Measurements from ENCODE around the gene USP14.
A peak's percentile ranks its signal among the peaks of the same experiment; 100 is the strongest.
"Not testable (repeated sequence)": the region's sequence is repeated elsewhere in the genome, so short reads cannot be mapped to it uniquely, and the experiment has no call there.

Gene USP14
- total RNA-seq = 39.8 to 77.9 (median 59.4) reads per million in 3 experiments

GRCh38 chr18:158128-159036 lies at the start of gene USP14:
Gene USP14 (plus strand): TSS chr18:158557. CDS start chr18:158699, 142 bp downstream.
- peak; percentile 96 for DNase-seq

- DNase-seq = not testable (repeated sequence)
Observed at GRCh38 chr18:108665-109063, 49.7 kb upstream of the USP14 start.

- peak; percentile 60 for DNase-seq
Observed at GRCh38 chr18:109130-109921, 49.0 kb upstream of the USP14 start.

- peak; percentile 35 for DNase-seq
Observed at GRCh38 chr18:109922-110261, 48.5 kb upstream of the USP14 start.

- DNase-seq = not testable (repeated sequence)
Observed at GRCh38 chr18:110351-111201, 47.8 kb upstream of the USP14 start.

- peak; percentile 78 for DNase-seq
Observed at GRCh38 chr18:111306-112014, 46.9 kb upstream of the USP14 start.

- peak; percentile 50 for DNase-seq
Observed at GRCh38 chr18:112015-112733, 46.2 kb upstream of the USP14 start.

GRCh38 chr18:120539-121260 lies 37.7 kb upstream of the USP14 start:
- not testable (repeated sequence) for DNase-seq

GRCh38 chr18:135045-135444 lies 23.3 kb upstream of the USP14 start:
- no peak for DNase-seq

- peak; percentile 53 for DNase-seq
Observed at GRCh38 chr18:136433-136832, 21.9 kb upstream of the USP14 start.

GRCh38 chr18:137327-137726 lies 21.0 kb upstream of the USP14 start:
- no peak for DNase-seq

GRCh38 chr18:140670-141266 lies 17.6 kb upstream of the USP14 start:
- DNase-seq = no peak

- DNase-seq = not testable (repeated sequence)
Observed at GRCh38 chr18:142624-143296, 15.6 kb upstream of the USP14 start.

- DNase-seq = no peak
Observed at GRCh38 chr18:148841-149240, 9.5 kb upstream of the USP14 start.

GRCh38 chr18:154151-154550 lies 4.2 kb upstream of the USP14 start:
- DNase-seq = no peak

GRCh38 chr18:155688-156087 lies 2.7 kb upstream of the USP14 start:
- DNase-seq = no peak

- DNase-seq = no peak
Observed at GRCh38 chr18:156514-157230, 1.7 kb upstream of the USP14 start.

GRCh38 chr18:159037-159652 lies 788 bp downstream of the USP14 start:
- DNase-seq = no peak

GRCh38 chr18:159933-160332 lies 1.6 kb downstream of the USP14 start:
- no peak for DNase-seq
